HepG2 (cell line): ENCODE results near the gene ADGRD1.

Experiments used
- BRF2 ChIP-seq: sonication (generic); formaldehyde crosslinking; IDR thresholded peaks from 2 replicates; pipeline ENCODE4 v1.8.1; 2022; ENCODE audit warnings: mild to moderate bottlenecking, missing genetic modification reagents
- CREB3 ChIP-seq: sonication (generic); formaldehyde crosslinking; IDR thresholded peaks from 2 replicates; pipeline ENCODE4 v1.5.0; 2020; ENCODE audit warnings: missing genetic modification reagents
- CTCF ChIP-seq: sonication (generic); formaldehyde crosslinking; IDR thresholded peaks from 2 replicates; pipeline ENCODE4 v1.5.0; 2020; ENCODE audit warnings: mild to moderate bottlenecking, missing genetic modification reagents, moderate library complexity
- EP300 ChIP-seq, 3 experiments: sonication (generic) in 1 of 3; formaldehyde crosslinking in 1 of 3; IDR thresholded peaks; 2 replicates each; pipeline versions ENCODE4 v1.5.1 to v1.6.1; 2011 to 2020; ENCODE audit warnings: low read depth in 2 of 3, low read length in 2 of 3, borderline replicate concordance in 1 of 3, improper control_type of control experiment in 1 of 3, mild to moderate bottlenecking in 1 of 3, missing genetic modification reagents in 1 of 3, moderate library complexity in 1 of 3
- MXI1 ChIP-seq: IDR thresholded peaks from 3 replicates; pipeline ENCODE4 v1.6.1; 2012; ENCODE audit warnings: low read depth, low read length, inconsistent platforms, borderline replicate concordance
- NFE2L1 ChIP-seq: sonication (generic); formaldehyde crosslinking; IDR thresholded peaks from 2 replicates; pipeline ENCODE4 v1.4.0; 2020; ENCODE audit warnings: missing genetic modification reagents, mild to moderate bottlenecking, borderline replicate concordance
- TCF7L2 ChIP-seq: IDR thresholded peaks from 2 replicates; pipeline ENCODE4 v1.6.1; 2011; ENCODE audit warnings: mild to moderate bottlenecking, low read depth, low read length, moderate library complexity
- ZHX1 ChIP-seq: sonication (generic); formaldehyde crosslinking; IDR thresholded peaks from 2 replicates; pipeline ENCODE4 v1.8.1; 2022; ENCODE audit warnings: low read depth, mild to moderate bottlenecking, missing genetic modification reagents
- ZNF407 ChIP-seq: sonication (generic); formaldehyde crosslinking; IDR thresholded peaks from one replicate; pipeline ENCODE4 v1.5.1; 2020; ENCODE audit warnings: mild to moderate bottlenecking, missing genetic modification reagents; ENCODE audit errors: not compliant biosample characterization
- ZNF614 ChIP-seq: IDR thresholded peaks from 2 replicates; pipeline ENCODE4 v1.6.1; 2018; ENCODE audit warnings: missing biosample characterization, missing genetic modification reagents, inconsistent platforms, borderline replicate concordance

GRCh38 chr12:131142891-131143657, 189.4 kb downstream of the ADGRD1 start:
- TF ChIP-seq CTCF (CRISPR knock-in tag), result no peak
- no peak for TF ChIP-seq BRF2 (CRISPR knock-in tag)
- TF ChIP-seq ZNF407 (CRISPR knock-in tag), result no peak
- TF ChIP-seq ZHX1 (CRISPR knock-in tag), result no peak
- no peak for TF ChIP-seq EP300 (IDR thresholded peaks at IDR 0.05; ENCODE audit: low read depth in 2 of 2, low read length in 2 of 2)
- no peak for TF ChIP-seq EP300 (CRISPR knock-in tag; IDR thresholded peaks at IDR 0.05; ENCODE audit: borderline replicate concordance)
- TF ChIP-seq CREB3 (CRISPR knock-in tag), result no peak
- TF ChIP-seq NFE2L1 (CRISPR knock-in tag), result no peak
- no peak for TF ChIP-seq MXI1
- TF ChIP-seq TCF7L2, result no peak
- TF ChIP-seq ZNF614 (CRISPR knock-in tag), result no peak
